SK-N-SH treated with all-trans-retinoic acid at 6 μM for 48 hours (cell line): ENCODE measurements around the gene DUXA.

Experiments used
- ARNTL ChIP-seq: fragments of 450-650 bp; formaldehyde crosslinking; IDR thresholded peaks from 2 replicates; pipeline ENCODE4 v1.5.0; 2020; ENCODE audit warnings: low read depth, mild to moderate bottlenecking, moderate library complexity, borderline replicate concordance
- BACH2 ChIP-seq: fragments of 250-450 bp; sonication (Bioruptor Pico); IDR thresholded peaks from 2 replicates; pipeline ENCODE4 v1.9.0; 2021; ENCODE audit warnings: mild to moderate bottlenecking, borderline replicate concordance
- CREB5 ChIP-seq: fragments of 250-450 bp; sonication (Bioruptor Pico); IDR thresholded peaks from 2 replicates; pipeline ENCODE4 v1.5.1; 2020; ENCODE audit warnings: low read depth, mild to moderate bottlenecking, moderate library complexity
- CSDC2 ChIP-seq: fragments of 250-450 bp; sonication (Bioruptor Pico); IDR thresholded peaks from 2 replicates; pipeline ENCODE4 v1.5.0; 2020; ENCODE audit warnings: mild to moderate bottlenecking, moderate library complexity
- GLIS3 ChIP-seq: fragments of 250-450 bp; sonication (Bioruptor Pico); IDR thresholded peaks from 2 replicates; pipeline ENCODE4 v1.5.0; 2020; ENCODE audit warnings: mild to moderate bottlenecking, moderate library complexity
- OSR1 ChIP-seq: fragments of 250-450 bp; sonication (Bioruptor Pico); IDR thresholded peaks from 2 replicates; pipeline ENCODE4 v1.8.0; 2022; ENCODE audit warnings: moderate library complexity, mild to moderate bottlenecking, inconsistent platforms
- PATZ1 ChIP-seq: fragments of 250-450 bp; sonication (Bioruptor Pico); IDR thresholded peaks from 2 replicates; pipeline ENCODE4 v1.8.0; 2020; ENCODE audit warnings: mild to moderate bottlenecking, moderate library complexity, borderline replicate concordance
- TOX ChIP-seq: fragments of 250-450 bp; sonication (Bioruptor Pico); IDR thresholded peaks from 2 replicates; pipeline ENCODE4 v1.8.0; 2021; ENCODE audit warnings: mild to moderate bottlenecking, moderate library complexity, borderline replicate concordance
- ZFP3 ChIP-seq: fragments of 250-450 bp; sonication (Bioruptor Pico); IDR thresholded peaks from 2 replicates; pipeline ENCODE4 v1.5.0; 2020; ENCODE audit warnings: mild to moderate bottlenecking, moderate library complexity
- ZFP30 ChIP-seq: fragments of 450-650 bp; formaldehyde crosslinking; IDR thresholded peaks from 2 replicates; pipeline ENCODE4 v1.5.0; 2022; ENCODE audit warnings: mild to moderate bottlenecking, moderate library complexity

- no peak for TF ChIP-seq GLIS3 (CRISPR knock-in tag)
- TF ChIP-seq ZFP3 (CRISPR knock-in tag): no peak
- TF ChIP-seq ARNTL (CRISPR knock-in tag): no peak
- TF ChIP-seq CSDC2 (CRISPR knock-in tag): no peak
- no peak for TF ChIP-seq PATZ1 (CRISPR knock-in tag)
- TF ChIP-seq ZFP30 (CRISPR knock-in tag): no peak
- TF ChIP-seq OSR1 (CRISPR knock-in tag): no peak
- TF ChIP-seq BACH2: no peak
- no peak for TF ChIP-seq CREB5 (CRISPR knock-in tag)
- TF ChIP-seq TOX (CRISPR knock-in tag): no peak
Observed at GRCh38 chr19:57118848-57119247, 48.4 kb downstream of the DUXA start.
